ENCODE measurements around the gene COBLL1.

DNA sequence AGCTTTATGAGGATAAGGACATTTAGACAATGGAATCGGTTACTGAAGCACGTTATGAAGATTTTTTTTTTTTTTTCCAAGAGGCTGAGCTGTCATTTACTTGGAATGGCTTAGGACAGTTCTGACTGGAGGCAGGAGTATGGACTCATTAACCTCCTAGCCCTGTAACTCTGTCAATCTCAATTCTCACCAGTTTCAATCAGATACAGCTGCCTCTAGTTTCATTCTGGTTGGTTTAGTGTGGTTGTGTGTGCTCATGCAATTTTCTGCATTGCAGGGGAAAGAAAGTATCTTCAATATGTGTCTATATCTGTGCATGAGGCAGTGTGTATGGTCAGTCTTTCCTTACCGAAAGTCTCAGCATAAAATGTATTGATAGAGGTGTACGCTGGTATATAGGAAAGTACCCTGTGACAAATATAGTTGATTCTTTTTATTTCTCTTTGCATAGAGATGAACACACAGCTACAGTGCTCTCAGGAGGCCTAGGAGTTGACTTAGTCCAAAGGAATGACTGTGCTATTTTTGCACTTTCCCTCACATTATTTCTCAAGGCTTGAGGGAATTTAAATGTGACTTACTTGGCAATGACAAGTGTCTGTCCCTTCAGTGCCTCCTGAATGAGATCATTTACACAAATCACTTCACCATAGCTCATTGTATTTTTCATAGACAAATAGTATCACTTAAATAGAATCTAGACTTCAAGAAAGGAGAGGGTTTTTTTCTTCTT, 169.8 kb downstream of the COBLL1 start:
- TF ChIP-seq, protein P1, sequence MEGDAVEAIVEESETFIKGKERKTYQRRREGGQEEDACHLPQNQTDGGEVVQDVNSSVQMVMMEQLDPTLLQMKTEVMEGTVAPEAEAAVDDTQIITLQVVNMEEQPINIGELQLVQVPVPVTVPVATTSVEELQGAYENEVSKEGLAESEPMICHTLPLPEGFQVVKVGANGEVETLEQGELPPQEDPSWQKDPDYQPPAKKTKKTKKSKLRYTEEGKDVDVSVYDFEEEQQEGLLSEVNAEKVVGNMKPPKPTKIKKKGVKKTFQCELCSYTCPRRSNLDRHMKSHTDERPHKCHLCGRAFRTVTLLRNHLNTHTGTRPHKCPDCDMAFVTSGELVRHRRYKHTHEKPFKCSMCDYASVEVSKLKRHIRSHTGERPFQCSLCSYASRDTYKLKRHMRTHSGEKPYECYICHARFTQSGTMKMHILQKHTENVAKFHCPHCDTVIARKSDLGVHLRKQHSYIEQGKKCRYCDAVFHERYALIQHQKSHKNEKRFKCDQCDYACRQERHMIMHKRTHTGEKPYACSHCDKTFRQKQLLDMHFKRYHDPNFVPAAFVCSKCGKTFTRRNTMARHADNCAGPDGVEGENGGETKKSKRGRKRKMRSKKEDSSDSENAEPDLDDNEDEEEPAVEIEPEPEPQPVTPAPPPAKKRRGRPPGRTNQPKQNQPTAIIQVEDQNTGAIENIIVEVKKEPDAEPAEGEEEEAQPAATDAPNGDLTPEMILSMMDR (IDR thresholded peaks at IDR 0.05): no peak
- no peak for TF ChIP-seq POLR2A (IDR thresholded peaks at IDR 0.05)

Data from heart left ventricle (tissue), 13 donors.